ENCODE measurements around the gene SLC35F2.

Gene SLC35F2

DNA sequence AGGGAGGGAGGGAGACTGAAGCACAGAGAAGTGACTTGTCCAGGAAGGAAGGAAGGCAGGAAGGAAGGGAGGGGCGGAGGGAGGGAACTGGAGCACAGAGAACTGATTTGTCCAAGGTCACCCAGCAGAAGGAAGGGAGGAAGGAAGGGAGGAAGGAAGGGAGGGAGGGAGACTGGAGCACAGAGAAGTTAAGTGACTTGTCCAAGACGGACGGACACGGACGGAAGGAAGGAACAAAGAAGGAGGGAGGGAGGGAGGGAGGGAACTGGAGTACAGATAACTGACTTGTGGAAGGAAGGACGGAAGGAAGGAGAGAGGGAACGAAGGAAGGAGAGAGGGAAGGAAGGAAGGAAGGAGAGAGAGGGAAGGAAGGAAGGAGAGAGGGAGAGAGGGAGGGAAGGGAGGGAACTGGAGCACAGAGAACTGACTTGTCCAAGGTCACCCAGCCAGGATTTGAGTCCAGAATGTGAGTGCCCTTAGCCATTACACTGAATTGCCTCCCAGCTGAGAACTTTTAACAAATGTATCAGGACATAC lies 1.5 kb downstream of the SLC35F2 start:
- DNase-seq (ENCODE audit: low read depth in 1 of 2, low spot score in 1 of 2) = peak; percentile 29 to 80
- Histone ChIP-seq H3K4me3 (replicated peaks; ENCODE audit: insufficient read depth, low read length) (peak overlapping the region; percentile 78), H3K27me3 (ENCODE audit: insufficient read depth, poor library complexity, severe bottlenecking) (no peaks in the 10 kb centered on the region), H3K27ac (replicated peaks) (no peak overlapping the region)
- TF ChIP-seq SPI1 (IDR thresholded peaks at IDR 0.05; ENCODE audit: borderline replicate concordance, low read depth) = no peak
- TF ChIP-seq REST (IDR thresholded peaks at IDR 0.05; ENCODE audit: insufficient replicate concordance, low read depth) = no peak
- TF ChIP-seq GABPA (IDR thresholded peaks at IDR 0.05; ENCODE audit: low read depth) = no peak
- no peak for TF ChIP-seq POLR2AphosphoS5 (IDR thresholded peaks at IDR 0.05; ENCODE audit: low read depth)
- TF ChIP-seq, protein P1, sequence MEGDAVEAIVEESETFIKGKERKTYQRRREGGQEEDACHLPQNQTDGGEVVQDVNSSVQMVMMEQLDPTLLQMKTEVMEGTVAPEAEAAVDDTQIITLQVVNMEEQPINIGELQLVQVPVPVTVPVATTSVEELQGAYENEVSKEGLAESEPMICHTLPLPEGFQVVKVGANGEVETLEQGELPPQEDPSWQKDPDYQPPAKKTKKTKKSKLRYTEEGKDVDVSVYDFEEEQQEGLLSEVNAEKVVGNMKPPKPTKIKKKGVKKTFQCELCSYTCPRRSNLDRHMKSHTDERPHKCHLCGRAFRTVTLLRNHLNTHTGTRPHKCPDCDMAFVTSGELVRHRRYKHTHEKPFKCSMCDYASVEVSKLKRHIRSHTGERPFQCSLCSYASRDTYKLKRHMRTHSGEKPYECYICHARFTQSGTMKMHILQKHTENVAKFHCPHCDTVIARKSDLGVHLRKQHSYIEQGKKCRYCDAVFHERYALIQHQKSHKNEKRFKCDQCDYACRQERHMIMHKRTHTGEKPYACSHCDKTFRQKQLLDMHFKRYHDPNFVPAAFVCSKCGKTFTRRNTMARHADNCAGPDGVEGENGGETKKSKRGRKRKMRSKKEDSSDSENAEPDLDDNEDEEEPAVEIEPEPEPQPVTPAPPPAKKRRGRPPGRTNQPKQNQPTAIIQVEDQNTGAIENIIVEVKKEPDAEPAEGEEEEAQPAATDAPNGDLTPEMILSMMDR (IDR thresholded peaks at IDR 0.05; ENCODE audit: insufficient read depth, low read length) = no peak

GRCh38 chr11:107856180-107856980 lies 2.2 kb downstream of the SLC35F2 start:
- no peak for DNase-seq (ENCODE audit: low read depth in 1 of 2, low spot score in 1 of 2)
- TF ChIP-seq, protein P1 (IDR thresholded peaks at IDR 0.05; ENCODE audit: insufficient read depth, low read length) = no peak
- TF ChIP-seq POLR2AphosphoS5 (IDR thresholded peaks at IDR 0.05; ENCODE audit: low read depth) = no peak
- TF ChIP-seq GABPA (IDR thresholded peaks at IDR 0.05; ENCODE audit: low read depth) = no peak
- no peak for TF ChIP-seq REST (IDR thresholded peaks at IDR 0.05; ENCODE audit: insufficient replicate concordance, low read depth)
- TF ChIP-seq SPI1 (IDR thresholded peaks at IDR 0.05; ENCODE audit: borderline replicate concordance, low read depth) = no peak
- Histone ChIP-seq H3K4me3 (replicated peaks; ENCODE audit: insufficient read depth, low read length) (no peak overlapping the region), H3K27me3 (ENCODE audit: insufficient read depth, poor library complexity, severe bottlenecking) (no peaks in the 10 kb centered on the region), H3K27ac (replicated peaks) (no peak overlapping the region)

- TF ChIP-seq POLR2AphosphoS5 (IDR thresholded peaks at IDR 0.05; ENCODE audit: low read depth) (no peak), REST (IDR thresholded peaks at IDR 0.05; ENCODE audit: insufficient replicate concordance, low read depth) (no peak), GABPA (IDR thresholded peaks at IDR 0.05; ENCODE audit: low read depth) (no peak), SPI1 (IDR thresholded peaks at IDR 0.05; ENCODE audit: borderline replicate concordance, low read depth) (no peak)
- TF ChIP-seq, protein P1 (IDR thresholded peaks at IDR 0.05; ENCODE audit: insufficient read depth, low read length) = no peak
- H3K27me3 ChIP-seq (ENCODE audit: insufficient read depth, poor library complexity, severe bottlenecking) = no peaks in the 10 kb centered on the region
- H3K4me3 ChIP-seq (replicated peaks; ENCODE audit: insufficient read depth, low read length) = no peak overlapping the region
- H3K27ac ChIP-seq (replicated peaks) = no peak overlapping the region
- DNase-seq (ENCODE audit: low read depth in 1 of 2, low spot score in 1 of 2) = no peak
Observed at GRCh38 chr11:107853070-107853469, 5.5 kb downstream of the SLC35F2 start.
